VCaP (cell line): ENCODE results near the gene ABR.

Experiments used
- H3K27ac ChIP-seq: fragments of 450-650 bp; 2 replicates; pipeline ENCODE4 v1.5.1; 2017
- CTCF ChIP-seq: fragments of 450-650 bp; conservative IDR thresholded peaks from 2 replicates; pipeline ENCODE4 v1.5.1; 2017; ENCODE audit warnings: mild to moderate bottlenecking, moderate library complexity

ABR gene

DNA sequence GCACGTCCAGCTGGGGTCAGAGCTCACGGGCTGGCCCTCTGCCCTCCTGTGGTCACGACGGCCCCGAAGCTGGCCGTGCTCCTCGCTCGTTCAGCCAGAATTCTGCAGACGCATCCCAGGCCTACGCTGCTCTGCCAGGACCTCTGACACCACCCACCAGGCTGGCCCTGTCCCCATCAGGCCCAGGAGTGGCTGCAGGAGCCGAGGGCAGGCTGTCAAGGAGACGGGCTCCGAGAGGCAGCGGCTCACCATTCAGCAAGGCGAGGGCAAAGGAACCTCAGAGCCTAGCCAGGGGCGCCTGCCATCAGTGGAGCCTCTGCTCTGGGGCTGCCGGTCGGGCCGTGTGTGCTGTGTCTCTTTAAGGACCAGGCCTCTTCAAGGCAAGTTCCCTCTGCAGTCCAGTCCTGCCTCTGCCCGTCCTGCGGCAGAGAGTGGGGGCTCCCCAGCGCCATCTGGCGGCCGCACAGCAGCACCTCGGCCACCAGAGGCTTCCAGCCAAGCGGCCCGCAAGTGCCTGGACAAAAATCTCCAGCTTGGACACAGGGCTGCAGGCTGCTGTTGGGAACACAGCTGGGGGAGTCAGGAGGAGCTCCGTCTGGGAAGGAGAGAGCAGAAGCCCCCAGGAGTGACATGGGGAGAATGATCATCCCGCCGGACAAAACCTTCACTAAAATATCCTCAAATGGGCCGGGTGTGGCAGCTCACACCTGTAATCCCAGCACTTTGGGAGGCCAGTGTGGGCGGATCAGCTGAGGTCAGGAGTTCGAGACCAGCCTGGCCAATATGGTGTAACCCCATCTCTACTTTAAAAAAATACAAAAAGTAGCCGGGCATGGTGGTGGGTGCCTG is 7.4 kb upstream of the ABR start:
- H3K27ac ChIP-seq = peak overlapping the region; percentile 87
- peak; percentile 100 for TF ChIP-seq CTCF

DNA sequence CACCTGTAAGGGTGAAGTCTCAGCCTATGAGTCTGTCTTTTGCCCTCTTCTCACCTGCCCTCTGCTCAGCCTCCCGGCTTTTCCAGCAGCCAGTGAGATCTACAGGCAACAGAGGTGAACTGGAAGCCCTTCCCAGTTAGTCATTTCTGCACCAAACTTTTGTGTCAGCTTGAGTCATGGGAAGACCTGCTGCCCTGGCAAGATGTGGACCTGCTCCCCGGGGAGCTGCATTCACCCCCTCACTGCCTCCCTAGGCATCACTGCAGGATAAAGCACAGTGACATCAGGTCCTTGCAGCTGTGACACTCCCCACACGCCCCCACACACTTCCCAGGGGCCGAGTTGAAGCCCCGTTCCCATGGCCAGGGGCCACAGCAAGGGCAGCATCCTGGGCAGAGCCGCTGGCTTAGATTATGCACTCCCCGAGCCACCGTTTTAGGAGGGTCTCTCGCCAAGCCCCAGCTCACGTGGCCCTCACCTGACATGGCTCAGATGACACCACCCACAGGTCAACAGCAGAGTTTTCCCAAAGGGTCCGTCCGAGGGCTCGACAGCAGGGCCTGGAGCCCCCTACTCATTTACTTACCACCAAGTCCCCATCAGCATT is 6.5 kb upstream of the ABR start:
- TF ChIP-seq CTCF = no peak
- H3K27ac ChIP-seq = peak overlapping the region; percentile 87; the same call in 1 of the 2 replicates

DNA sequence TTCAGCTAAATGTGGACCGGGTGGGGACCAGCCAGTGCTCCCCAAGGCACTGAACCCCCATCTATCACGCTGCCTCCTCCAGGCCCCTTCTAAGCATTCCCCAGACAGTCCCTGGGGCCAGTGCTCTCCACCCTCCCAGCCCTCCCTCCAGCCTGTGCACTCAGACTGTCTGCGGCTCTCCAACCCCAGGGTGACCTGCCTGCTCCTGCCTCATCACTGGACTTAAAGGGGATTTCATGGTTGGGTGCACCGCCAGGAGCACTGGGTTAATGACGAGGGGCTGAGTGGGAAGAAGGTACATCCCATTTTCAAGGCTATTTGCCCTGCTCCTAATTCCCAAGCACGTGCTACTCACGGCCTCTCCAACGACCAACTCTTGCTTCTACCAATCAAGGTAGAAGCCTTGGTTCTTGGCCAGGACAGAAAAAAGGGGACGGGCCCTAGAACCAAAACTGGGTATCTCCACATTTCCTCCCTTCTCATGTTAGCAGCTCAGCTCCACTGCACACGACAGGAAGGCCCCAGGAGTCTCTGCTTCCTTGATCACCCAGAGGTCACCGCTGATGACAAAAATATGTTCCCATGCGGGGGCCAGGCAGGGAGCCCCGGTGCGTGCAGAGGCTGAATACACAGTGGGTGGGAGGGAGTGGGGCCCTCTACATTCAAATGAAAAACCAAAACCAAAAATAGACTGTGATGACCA is 3.5 kb upstream of the ABR start:
- H3K27ac ChIP-seq = no peak overlapping the region
- TF ChIP-seq CTCF = no peak

- no peak for TF ChIP-seq CTCF
- H3K27ac ChIP-seq = no peak overlapping the region
Observed at GRCh38 chr17:1182811-1183170, 3.0 kb upstream of the ABR start.

DNA sequence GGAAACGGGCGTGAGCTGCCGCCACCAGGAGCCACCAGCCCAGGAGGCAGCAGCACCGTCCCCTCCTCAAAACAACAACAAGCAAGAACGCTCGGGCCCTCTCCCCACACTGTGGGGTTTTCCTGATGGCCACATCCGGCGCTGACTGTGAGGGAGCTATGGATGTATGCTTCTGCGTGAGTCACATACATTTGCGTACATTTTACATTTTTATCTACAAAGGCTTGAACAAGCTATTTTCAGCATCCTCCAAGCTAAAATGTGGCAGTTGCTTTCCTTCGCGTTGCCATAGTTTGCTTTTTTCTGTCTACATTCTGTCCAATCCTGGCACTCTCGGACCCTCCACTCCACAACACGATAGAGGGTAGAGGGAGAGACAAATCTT is 2.0 kb upstream of the ABR start:
- no peak for TF ChIP-seq CTCF
- no peak overlapping the region for H3K27ac ChIP-seq

- H3K27ac ChIP-seq = no peak overlapping the region
- no peak for TF ChIP-seq CTCF
Observed at GRCh38 chr17:1180958-1181752, 1.4 kb upstream of the ABR start.
